Activated CD4-positive, alpha-beta memory T cell treated with anti-CD3 and anti-CD28 coated beads, Interleukin-2, amount 10 ng/mL, durations not matched to agents 7 days and 5 days (primary cell): Measurements from ENCODE around the gene PLLP. TPM values are rescaled to one million over a fixed set of nuclear protein-coding genes. Genes with fewer than 3 reads are reported as not detected.
A peak's percentile ranks its signal among the peaks of the same experiment; 100 is the strongest.

Experiments used
- CTCF ChIA-PET: fragments of 350-600 bp; sonication (Branson Sonifier 250); formaldehyde crosslinking; loops from one replicate; lab custom pipeline; 2021; ENCODE audit warnings: antibody characterized with exemption, inconsistent platforms; lab: Charles Lee
- POLR2A ChIA-PET: fragments of 350-600 bp; sonication (Branson Sonifier 250); formaldehyde crosslinking; loops from one replicate; lab custom pipeline; 2021; ENCODE audit warnings: antibody characterized with exemption; lab: Charles Lee
- DNase-seq: peaks from one replicate; pipeline ENCODE4 v3.0.0-alpha.2; 2020
- H3K27ac Mint-ChIP-seq: one replicate; pipeline ENCODE4 v1.8.0; 2021; ENCODE audit warnings: mild to moderate bottlenecking, mixed read lengths
- H3K27me3 Mint-ChIP-seq: one replicate; pipeline ENCODE4 v1.8.0; 2021; ENCODE audit warnings: mixed read lengths
- H3K36me3 Mint-ChIP-seq: one replicate; pipeline ENCODE4 v1.8.0; 2021; ENCODE audit warnings: low read depth, mixed read lengths
- H3K4me1 Mint-ChIP-seq: one replicate; pipeline ENCODE4 v1.8.0; 2021; ENCODE audit warnings: mixed read lengths
- H3K4me3 Mint-ChIP-seq: one replicate; pipeline ENCODE4 v1.8.0; 2021; ENCODE audit warnings: mild to moderate bottlenecking, mixed read lengths
- H3K9me3 Mint-ChIP-seq: one replicate; pipeline ENCODE4 v1.8.0; 2021; ENCODE audit warnings: mixed read lengths
- total RNA-seq, 2 experiments: library from RNA; stranded (reverse); gene quantifications; one replicate each; pipeline ENCODE4 v1.2.3, GENCODE V29; 2021

The PLLP gene
- total RNA-seq, 2 experiments from 2014 or later, result 0.18 TPM; not detected in 1

- Mint-ChIP-seq H3K27me3 (no peaks in the 10 kb centered on the region), H3K36me3 (no peaks in the 10 kb centered on the region), H3K4me3 (no peak overlapping the region), H3K9me3 (no peaks in the 10 kb centered on the region), H3K27ac (no peak overlapping the region), H3K4me1 (peaks cover 26% of the 10 kb centered on the region)
- DNase-seq, result peak; percentile 89
- CTCF ChIA-PET, result interaction anchor here (0.6 to 9.8 kb wide), 29 partner anchors 11 to 347 kb away, joined by 3 to 160 read pairs (median 4); partner anchors contain the start of genes ARL2BP, CCDC102A, CIAPIN1 and COQ9
- POLR2A ChIA-PET, result interaction anchor here (0.6 to 2.1 kb wide), 18 partner anchors 11 to 367 kb away, joined by 3 to 10 read pairs (median 4); partner anchors contain the start of genes ARL2BP, HERPUD1, POLR2C and RSPRY1
Measured at GRCh38 chr16:57299719-57300386, 15.4 kb upstream of the PLLP start.

- H3K36me3 Mint-ChIP-seq, result no peaks in the 10 kb centered on the region
- H3K27ac Mint-ChIP-seq, result no peak overlapping the region
- ChIA-PET POLR2A (interaction anchor here (0.6 to 2.1 kb wide), 13 partner anchors 10 to 367 kb away, joined by 3 to 10 read pairs (median 3); partner anchors contain the start of genes ARL2BP, CIAPIN1, HERPUD1 and PSME3IP1), CTCF (interaction anchor here (0.9 to 9.8 kb wide), 7 partner anchors 11 to 241 kb away, joined by 3 to 160 read pairs (median 4); no protein-coding TSS in a partner anchor)
- no peak overlapping the region for H3K4me3 Mint-ChIP-seq
- H3K9me3 Mint-ChIP-seq, result no peaks in the 10 kb centered on the region
- H3K4me1 Mint-ChIP-seq, result peaks cover 22% of the 10 kb centered on the region
- H3K27me3 Mint-ChIP-seq, result no peaks in the 10 kb centered on the region
- DNase-seq, result no peak
Measured at GRCh38 chr16:57299009-57299718, 14.7 kb upstream of the PLLP start.

GRCh38 chr16:57297856-57298255 lies 13.4 kb upstream of the PLLP start:
- POLR2A ChIA-PET, result interaction anchor here (0.6 to 1.5 kb wide), 3 partner anchors 111 to 149 kb away, joined by 3 to 5 read pairs (median 3); partner anchors contain the start of genes CIAPIN1, PSME3IP1 and RSPRY1
- peak; percentile 68 for DNase-seq
- Mint-ChIP-seq H3K27ac (no peak overlapping the region), H3K4me3 (peak overlapping the region; percentile 52), H3K36me3 (no peaks in the 10 kb centered on the region), H3K9me3 (no peaks in the 10 kb centered on the region), H3K4me1 (peaks cover 14% of the 10 kb centered on the region), H3K27me3 (no peaks in the 10 kb centered on the region)
- CTCF ChIA-PET, result interaction anchor here (0.8 to 9.8 kb wide), 2 partner anchors 121 to 165 kb away, joined by 3 to 160 read pairs; partner anchors contain the start of gene POLR2C

- peaks cover 19% of the 10 kb centered on the region for H3K4me1 Mint-ChIP-seq
- H3K27me3 Mint-ChIP-seq, result peaks cover 10% of the 10 kb centered on the region
- no peaks in the 10 kb centered on the region for H3K36me3 Mint-ChIP-seq
- DNase-seq, result no peak
- ChIA-PET CTCF (interaction anchor here (0.7 to 1.1 kb wide), 2 partner anchors 10 to 203 kb away, joined by 3 read pairs; no protein-coding TSS in a partner anchor), POLR2A (interaction anchor here (1.0 to 2.0 kb wide), 3 partner anchors 10 to 12 kb away, joined by 3 to 7 read pairs (median 4); no protein-coding TSS in a partner anchor)
- H3K4me3 Mint-ChIP-seq, result no peak overlapping the region
- peak overlapping the region; percentile 18 for H3K27ac Mint-ChIP-seq
- H3K9me3 Mint-ChIP-seq, result no peaks in the 10 kb centered on the region
Measured at GRCh38 chr16:57289391-57290257, 5.2 kb upstream of the PLLP start.

- Mint-ChIP-seq H3K4me1 (peaks cover 24% of the 10 kb centered on the region), H3K36me3 (no peaks in the 10 kb centered on the region), H3K9me3 (no peaks in the 10 kb centered on the region), H3K4me3 (no peak overlapping the region), H3K27ac (no peak overlapping the region), H3K27me3 (peaks cover 36% of the 10 kb centered on the region)
- no peak for DNase-seq
- ChIA-PET POLR2A (no interaction called here), CTCF (interaction anchor here (1.7 kb wide), 1 partner anchor 15 kb away, joined by 4 read pairs; no protein-coding TSS in a partner anchor)
Measured at GRCh38 chr16:57285379-57285778, 907 bp upstream of the PLLP start.

- Mint-ChIP-seq H3K27me3 (peaks cover 36% of the 10 kb centered on the region), H3K27ac (no peak overlapping the region), H3K9me3 (no peaks in the 10 kb centered on the region), H3K4me3 (peak overlapping the region; percentile 48), H3K36me3 (no peaks in the 10 kb centered on the region), H3K4me1 (peaks cover 24% of the 10 kb centered on the region)
- ChIA-PET POLR2A (no interaction called here), CTCF (interaction anchor here (1.7 kb wide), 1 partner anchor 16 kb away, joined by 4 read pairs; no protein-coding TSS in a partner anchor)
- no peak for DNase-seq
Measured at GRCh38 chr16:57284952-57285363, 486 bp upstream of the PLLP start.

- H3K4me3 Mint-ChIP-seq, result peak overlapping the region; percentile 60
- peaks cover 21% of the 10 kb centered on the region for H3K4me1 Mint-ChIP-seq
- no peak for DNase-seq
- peaks cover 36% of the 10 kb centered on the region for H3K27me3 Mint-ChIP-seq
- ChIA-PET CTCF (no interaction called here), POLR2A (no interaction called here)
- H3K36me3 Mint-ChIP-seq, result no peaks in the 10 kb centered on the region
- H3K27ac Mint-ChIP-seq, result no peak overlapping the region
- H3K9me3 Mint-ChIP-seq, result no peaks in the 10 kb centered on the region
Measured at GRCh38 chr16:57283959-57284208, 588 bp downstream of the PLLP start.

- H3K4me1 Mint-ChIP-seq, result peaks cover 26% of the 10 kb centered on the region
- H3K9me3 Mint-ChIP-seq, result no peaks in the 10 kb centered on the region
- no peak overlapping the region for H3K27ac Mint-ChIP-seq
- peak overlapping the region; percentile 60 for H3K4me3 Mint-ChIP-seq
- CTCF ChIA-PET, result no interaction called here
- DNase-seq, result no peak
- H3K36me3 Mint-ChIP-seq, result no peaks in the 10 kb centered on the region
- POLR2A ChIA-PET, result no interaction called here
- H3K27me3 Mint-ChIP-seq, result peaks cover 36% of the 10 kb centered on the region
Measured at GRCh38 chr16:57283214-57283958, 1.1 kb downstream of the PLLP start.

- H3K27ac Mint-ChIP-seq, result no peak overlapping the region
- peaks cover 36% of the 10 kb centered on the region for H3K27me3 Mint-ChIP-seq
- no peak overlapping the region for H3K4me3 Mint-ChIP-seq
- H3K36me3 Mint-ChIP-seq, result no peaks in the 10 kb centered on the region
- DNase-seq, result no peak
- H3K9me3 Mint-ChIP-seq, result no peaks in the 10 kb centered on the region
- ChIA-PET POLR2A (no interaction called here), CTCF (no interaction called here)
- H3K4me1 Mint-ChIP-seq, result peaks cover 33% of the 10 kb centered on the region
Measured at GRCh38 chr16:57282510-57283213, 1.8 kb downstream of the PLLP start.

- Mint-ChIP-seq H3K4me1 (peaks cover 42% of the 10 kb centered on the region), H3K27me3 (peaks cover 32% of the 10 kb centered on the region), H3K9me3 (no peaks in the 10 kb centered on the region), H3K27ac (no peak overlapping the region), H3K4me3 (no peak overlapping the region), H3K36me3 (no peaks in the 10 kb centered on the region)
- DNase-seq, result no peak
- ChIA-PET POLR2A (interaction anchor here (2.4 kb wide), 1 partner anchor 18 kb away, joined by 10 read pairs; no protein-coding TSS in a partner anchor), CTCF (no interaction called here)
Measured at GRCh38 chr16:57281791-57282190, 2.7 kb downstream of the PLLP start.
